HG02884 (cell line): ENCODE results near the gene ATP5MG.
"Not testable (repeated sequence)": the region's sequence is repeated elsewhere in the genome, so short reads cannot be mapped to it uniquely, and the experiment has no call there.

Experiments
- ATAC-seq: cut with Tn5 transposase; IDR thresholded peaks from one replicate; pipeline ENCODE4 v1.9.1; 2021; ENCODE audit warnings: mild to moderate bottlenecking, moderate library complexity; ENCODE audit not compliant: unreplicated experiment

The ATP5MG gene

GRCh38 chr11:118401151-118401879 lies at the start of gene ATP5MG:
ATP5MG (plus strand) TSS chr11:118401606; CDS start chr11:118401666, 60 bp downstream.
- no peak for ATAC-seq

- no peak for ATAC-seq
Measured at GRCh38 chr11:118353084-118353710, 48.2 kb upstream of the ATP5MG start.

GRCh38 chr11:118358071-118358470 lies 43.3 kb upstream of the ATP5MG start:
- ATAC-seq = no peak

- ATAC-seq = peak; percentile 93
Measured at GRCh38 chr11:118359295-118359958, 42.0 kb upstream of the ATP5MG start, which contains the start of gene UBE4A. UBE4A (plus strand) TSS chr11:118359600; CDS start chr11:118365081, 5,481 bp downstream.

GRCh38 chr11:118364956-118365615 lies 36.3 kb upstream of the ATP5MG start:
- ATAC-seq = no peak

- no peak for ATAC-seq
Measured at GRCh38 chr11:118366287-118366686, 35.1 kb upstream of the ATP5MG start.

GRCh38 chr11:118370774-118371173 lies 30.6 kb upstream of the ATP5MG start:
- no peak for ATAC-seq

- no peak for ATAC-seq
Measured at GRCh38 chr11:118373263-118373662, 28.1 kb upstream of the ATP5MG start.

- no peak for ATAC-seq
Measured at GRCh38 chr11:118373871-118374270, 27.5 kb upstream of the ATP5MG start.

GRCh38 chr11:118374729-118375128 lies 26.7 kb upstream of the ATP5MG start:
- ATAC-seq = no peak

GRCh38 chr11:118375978-118376377 lies 25.4 kb upstream of the ATP5MG start:
- ATAC-seq = no peak

GRCh38 chr11:118379497-118379896 lies 21.9 kb upstream of the ATP5MG start:
- no peak for ATAC-seq

GRCh38 chr11:118380571-118380970 lies 20.8 kb upstream of the ATP5MG start:
- no peak for ATAC-seq

- ATAC-seq = no peak
Measured at GRCh38 chr11:118382954-118383353, 18.5 kb upstream of the ATP5MG start.

- no peak for ATAC-seq
Measured at GRCh38 chr11:118383657-118384056, 17.7 kb upstream of the ATP5MG start.

GRCh38 chr11:118396097-118396501 lies 5.3 kb upstream of the ATP5MG start:
- no peak for ATAC-seq

GRCh38 chr11:118397448-118397847 lies 4.0 kb upstream of the ATP5MG start:
- no peak for ATAC-seq

- ATAC-seq = peak; percentile 57
Measured at GRCh38 chr11:118398791-118399559, 2.4 kb upstream of the ATP5MG start.

GRCh38 chr11:118401880-118402590 lies 629 bp downstream of the ATP5MG start:
- ATAC-seq = no peak

GRCh38 chr11:118402594-118402993 lies 1.2 kb downstream of the ATP5MG start:
- ATAC-seq = not testable (repeated sequence)
